ENCODE data around the gene TRPM4.
A peak's percentile ranks its signal among the peaks of the same experiment; 100 is the strongest.
"Not testable (repeated sequence)": the region's sequence is repeated elsewhere in the genome, so short reads cannot be mapped to it uniquely, and the experiment has no call there.

The TRPM4 gene

DNA sequence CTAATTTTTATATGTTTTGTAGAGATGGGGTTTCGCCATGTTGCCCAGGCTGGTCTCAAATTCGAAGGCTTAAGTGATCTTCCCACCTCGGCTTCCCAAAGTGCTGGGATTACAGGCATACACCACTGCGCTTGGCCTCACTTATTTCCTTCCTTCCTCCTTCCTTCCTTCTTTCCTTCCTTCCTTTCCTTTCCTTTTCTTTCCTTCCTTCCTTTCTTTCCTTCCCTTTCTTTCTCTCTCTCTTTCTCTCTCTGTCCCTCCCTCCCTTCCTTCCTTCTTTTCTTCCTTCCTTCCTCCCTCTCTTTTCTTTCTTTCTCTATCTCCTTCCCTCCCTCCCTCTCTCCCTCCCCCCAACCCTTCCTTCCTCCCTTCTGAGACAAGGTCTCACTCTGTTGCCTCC is 36.8 kb downstream of the TRPM4 start:
- H3K36me3 ChIP-seq (ENCODE audit: control insufficient read depth, insufficient read depth, low read length) = no peaks in the 10 kb centered on the region
- H3K9me3 ChIP-seq (ENCODE audit: control insufficient read depth, insufficient read depth, low read depth, low read length) = 0 out of 2 replicates have a peak, but pooled peaks cover 3% of the 10 kb centered on the region
- H3K27ac ChIP-seq (ENCODE audit: low read depth, low read length) = no peak overlapping the region
- H3K9ac ChIP-seq (ENCODE audit: low read length) = no peak overlapping the region
- H3K4me3 ChIP-seq (ENCODE audit: low read depth, low read length) = no peak overlapping the region
- H3K27me3 ChIP-seq (ENCODE audit: control insufficient read depth, insufficient read depth, low read length) = peaks cover 7% of the 10 kb centered on the region; the same call in 1 of the 2 replicates
- no peaks in the 10 kb centered on the region for H3K4me1 ChIP-seq (ENCODE audit: control insufficient read depth, insufficient read depth, low read length)

GRCh38 chr19:49196527-49197240 is 39.1 kb downstream of the TRPM4 start:
- no peak overlapping the region for H3K9ac ChIP-seq (ENCODE audit: low read length)

DNA sequence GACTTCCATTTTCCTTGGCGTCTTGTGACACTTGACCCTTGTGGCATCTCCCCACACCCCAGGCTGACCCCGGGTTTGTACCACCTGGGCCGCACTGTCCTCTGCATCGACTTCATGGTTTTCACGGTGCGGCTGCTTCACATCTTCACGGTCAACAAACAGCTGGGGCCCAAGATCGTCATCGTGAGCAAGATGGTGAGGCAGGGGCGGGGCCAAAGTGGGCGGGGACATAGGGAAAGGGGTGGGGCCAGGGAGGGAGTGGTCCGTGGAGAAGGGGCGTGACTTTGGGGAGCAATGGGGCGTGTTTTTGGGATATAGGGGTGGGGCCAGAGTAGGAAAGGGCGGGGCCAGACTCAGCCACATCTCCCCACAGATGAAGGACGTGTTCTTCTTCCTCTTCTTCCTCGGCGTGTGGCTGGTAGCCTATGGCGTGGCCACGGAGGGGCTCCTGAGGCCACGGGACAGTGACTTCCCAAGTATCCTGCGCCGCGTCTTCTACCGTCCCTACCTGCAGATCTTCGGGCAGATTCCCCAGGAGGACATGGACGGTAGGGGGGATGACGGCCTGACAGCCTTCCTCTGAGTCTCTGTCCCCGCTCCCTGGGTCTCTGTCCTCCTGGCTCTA is 42.8 kb downstream of the TRPM4 start:
- no peaks in the 10 kb centered on the region for H3K36me3 ChIP-seq (ENCODE audit: control insufficient read depth, insufficient read depth, low read length)
- no peaks in the 10 kb centered on the region for H3K27me3 ChIP-seq (ENCODE audit: control insufficient read depth, insufficient read depth, low read length)
- no peaks in the 10 kb centered on the region for H3K4me1 ChIP-seq (ENCODE audit: control insufficient read depth, insufficient read depth, low read length)
- no peak overlapping the region for H3K4me3 ChIP-seq (ENCODE audit: low read depth, low read length)
- no peak overlapping the region for H3K9ac ChIP-seq (ENCODE audit: low read length)
- H3K9me3 ChIP-seq (ENCODE audit: control insufficient read depth, insufficient read depth, low read depth, low read length) = no peaks in the 10 kb centered on the region
- no peak overlapping the region for H3K27ac ChIP-seq (ENCODE audit: low read depth, low read length)

More at GRCh38 chr19:49196527-49197240, 39.1 kb downstream of the TRPM4 start:
- Histone ChIP-seq H3K27me3 (ENCODE audit: control insufficient read depth, insufficient read depth, low read length) (peaks cover 7% of the 10 kb centered on the region; the same call in 1 of the 2 replicates), H3K36me3 (ENCODE audit: control insufficient read depth, insufficient read depth, low read length) (no peaks in the 10 kb centered on the region), H3K4me3 (ENCODE audit: low read depth, low read length) (no peak overlapping the region), H3K9me3 (ENCODE audit: control insufficient read depth, insufficient read depth, low read depth, low read length) (no peaks in the 10 kb centered on the region), H3K27ac (ENCODE audit: low read depth, low read length) (no peak overlapping the region), H3K4me1 (ENCODE audit: control insufficient read depth, insufficient read depth, low read length) (no peaks in the 10 kb centered on the region)

GRCh38 chr19:49201042-49201441 is 43.5 kb downstream of the TRPM4 start:
- Histone ChIP-seq H3K9me3 (ENCODE audit: control insufficient read depth, insufficient read depth, low read depth, low read length) (no peaks in the 10 kb centered on the region), H3K27ac (ENCODE audit: low read depth, low read length) (no peak overlapping the region), H3K4me1 (ENCODE audit: control insufficient read depth, insufficient read depth, low read length) (no peaks in the 10 kb centered on the region), H3K4me3 (ENCODE audit: low read depth, low read length) (no peak overlapping the region), H3K27me3 (ENCODE audit: control insufficient read depth, insufficient read depth, low read length) (no peaks in the 10 kb centered on the region), H3K36me3 (ENCODE audit: control insufficient read depth, insufficient read depth, low read length) (no peaks in the 10 kb centered on the region), H3K9ac (ENCODE audit: low read length) (no peak overlapping the region)

DNA sequence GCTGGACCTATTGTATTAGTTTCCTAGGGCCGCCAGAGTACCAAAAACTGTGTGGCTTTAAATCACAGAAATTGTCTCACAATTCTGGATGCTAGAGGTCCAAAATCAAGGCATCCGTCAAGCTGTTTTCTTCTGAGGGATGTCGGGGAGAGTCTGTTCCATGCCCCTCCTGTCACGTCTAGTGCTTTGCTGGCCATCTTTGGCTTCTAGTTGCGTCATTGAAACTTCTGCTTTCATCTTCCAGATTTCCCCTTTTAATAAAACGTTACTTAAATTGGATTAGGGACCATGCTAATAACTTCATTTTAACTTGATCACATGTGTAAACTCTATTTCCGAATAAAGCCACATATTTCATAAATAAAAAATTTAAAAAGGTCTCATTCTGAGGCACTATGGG is 47.5 kb downstream of the TRPM4 start:
- Histone ChIP-seq H3K9ac (ENCODE audit: low read length) (no peak overlapping the region), H3K9me3 (ENCODE audit: control insufficient read depth, insufficient read depth, low read depth, low read length) (no peaks in the 10 kb centered on the region), H3K4me1 (ENCODE audit: control insufficient read depth, insufficient read depth, low read length) (no peaks in the 10 kb centered on the region; the same call in 1 of the 2 replicates), H3K27ac (ENCODE audit: low read depth, low read length) (no peak overlapping the region), H3K27me3 (ENCODE audit: control insufficient read depth, insufficient read depth, low read length) (no peaks in the 10 kb centered on the region), H3K4me3 (ENCODE audit: low read depth, low read length) (no peak overlapping the region), H3K36me3 (ENCODE audit: control insufficient read depth, insufficient read depth, low read length) (no peaks in the 10 kb centered on the region)

DNA sequence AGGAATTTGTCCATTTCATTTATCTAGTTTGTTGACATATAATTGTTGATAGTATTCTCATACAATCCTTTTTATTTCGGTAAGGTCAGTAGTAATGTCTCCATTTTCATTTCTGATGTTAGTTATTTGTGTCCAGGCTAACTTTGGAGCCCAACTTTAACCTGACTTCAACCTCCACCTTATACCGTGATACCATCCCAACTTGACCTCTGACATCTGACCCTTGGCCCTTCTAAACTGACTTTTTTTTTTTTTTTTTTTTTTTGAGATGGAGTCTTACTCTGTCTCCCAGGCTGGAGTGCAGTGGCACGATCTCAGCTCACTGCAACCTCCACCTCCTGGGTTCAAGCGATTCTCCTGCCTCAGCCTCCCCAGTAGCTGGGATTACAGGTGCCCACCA is 51.9 kb downstream of the TRPM4 start:
- not testable (repeated sequence) for H3K9ac ChIP-seq (ENCODE audit: low read length); H3K4me3 ChIP-seq (ENCODE audit: low read depth, low read length); H3K9me3 ChIP-seq (ENCODE audit: control insufficient read depth, insufficient read depth, low read depth, low read length); H3K27ac ChIP-seq (ENCODE audit: low read depth, low read length); H3K27me3 ChIP-seq (ENCODE audit: control insufficient read depth, insufficient read depth, low read length); H3K36me3 ChIP-seq (ENCODE audit: control insufficient read depth, insufficient read depth, low read length); H3K4me1 ChIP-seq (ENCODE audit: control insufficient read depth, insufficient read depth, low read length)

- no peaks in the 10 kb centered on the region for H3K27me3 ChIP-seq (ENCODE audit: control insufficient read depth, insufficient read depth, low read length)
- H3K4me3 ChIP-seq (ENCODE audit: low read depth, low read length) = peak overlapping the region; percentile 55
- peak overlapping the region; percentile 44; the same call in 1 of the 2 replicates for H3K27ac ChIP-seq (ENCODE audit: low read depth, low read length)
- peaks cover 8% of the 10 kb centered on the region for H3K4me1 ChIP-seq (ENCODE audit: control insufficient read depth, insufficient read depth, low read length)
- H3K9me3 ChIP-seq (ENCODE audit: control insufficient read depth, insufficient read depth, low read depth, low read length) = no peaks in the 10 kb centered on the region
- H3K36me3 ChIP-seq (ENCODE audit: control insufficient read depth, insufficient read depth, low read length) = 0 out of 2 replicates have a peak, but pooled peaks cover 5% of the 10 kb centered on the region
- peak overlapping the region; percentile 35 for H3K9ac ChIP-seq (ENCODE audit: low read length)
Measured at GRCh38 chr19:49210108-49210900, 52.7 kb downstream of the TRPM4 start.

DNA sequence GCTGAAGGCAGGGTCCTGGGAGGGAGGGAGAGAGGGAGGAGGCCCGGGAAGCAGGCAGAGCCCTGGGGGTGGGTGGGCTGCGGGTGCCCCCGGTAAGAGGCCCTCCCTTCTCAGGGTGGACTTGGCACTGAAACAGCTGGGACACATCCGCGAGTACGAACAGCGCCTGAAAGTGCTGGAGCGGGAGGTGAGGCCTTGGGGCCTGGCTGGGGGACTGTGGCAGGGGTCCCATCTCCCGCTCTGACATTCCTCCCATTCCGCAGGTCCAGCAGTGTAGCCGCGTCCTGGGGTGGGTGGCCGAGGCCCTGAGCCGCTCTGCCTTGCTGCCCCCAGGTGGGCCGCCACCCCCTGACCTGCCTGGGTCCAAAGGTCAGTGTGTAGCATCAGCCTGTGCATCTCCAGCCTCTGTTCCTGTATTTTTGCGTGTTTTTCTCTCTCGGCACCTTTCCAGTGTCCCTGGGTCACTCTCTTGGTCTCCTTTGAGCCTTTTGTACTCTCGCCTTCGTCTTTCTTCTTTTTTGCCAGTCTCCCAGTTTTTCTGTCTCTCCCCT is 53.4 kb downstream of the TRPM4 start:
- H3K4me1 ChIP-seq (ENCODE audit: control insufficient read depth, insufficient read depth, low read length) = peaks cover 8% of the 10 kb centered on the region
- H3K4me3 ChIP-seq (ENCODE audit: low read depth, low read length) = peak overlapping the region; percentile 55
- peak overlapping the region; percentile 51 for H3K9ac ChIP-seq (ENCODE audit: low read length)

GRCh38 chr19:49212016-49212701 is 54.6 kb downstream of the TRPM4 start:
- Histone ChIP-seq H3K4me1 (ENCODE audit: control insufficient read depth, insufficient read depth, low read length) (peaks cover 8% of the 10 kb centered on the region), H3K27ac (ENCODE audit: low read depth, low read length) (no peak overlapping the region), H3K9ac (ENCODE audit: low read length) (no peak overlapping the region), H3K36me3 (ENCODE audit: control insufficient read depth, insufficient read depth, low read length) (0 out of 2 replicates have a peak, but pooled peaks cover 5% of the 10 kb centered on the region), H3K9me3 (ENCODE audit: control insufficient read depth, insufficient read depth, low read depth, low read length) (no peaks in the 10 kb centered on the region), H3K27me3 (ENCODE audit: control insufficient read depth, insufficient read depth, low read length) (no peaks in the 10 kb centered on the region), H3K4me3 (ENCODE audit: low read depth, low read length) (no peak overlapping the region)

More for the DNA sequence above, 53.4 kb downstream of the TRPM4 start:
- Histone ChIP-seq H3K27ac (ENCODE audit: low read depth, low read length) (0 out of 2 replicates have a peak overlapping the region, but pooled peaks have one; percentile 39), H3K27me3 (ENCODE audit: control insufficient read depth, insufficient read depth, low read length) (no peaks in the 10 kb centered on the region), H3K9me3 (ENCODE audit: control insufficient read depth, insufficient read depth, low read depth, low read length) (no peaks in the 10 kb centered on the region), H3K36me3 (ENCODE audit: control insufficient read depth, insufficient read depth, low read length) (0 out of 2 replicates have a peak, but pooled peaks cover 5% of the 10 kb centered on the region)

- H3K36me3 ChIP-seq (ENCODE audit: control insufficient read depth, insufficient read depth, low read length) = 0 out of 2 replicates have a peak, but pooled peaks cover 5% of the 10 kb centered on the region
- no peak overlapping the region for H3K4me3 ChIP-seq (ENCODE audit: low read depth, low read length)
- no peak overlapping the region for H3K27ac ChIP-seq (ENCODE audit: low read depth, low read length)
- H3K9ac ChIP-seq (ENCODE audit: low read length) = no peak overlapping the region
- H3K27me3 ChIP-seq (ENCODE audit: control insufficient read depth, insufficient read depth, low read length) = no peaks in the 10 kb centered on the region
- no peaks in the 10 kb centered on the region for H3K9me3 ChIP-seq (ENCODE audit: control insufficient read depth, insufficient read depth, low read depth, low read length)
- peaks cover 8% of the 10 kb centered on the region for H3K4me1 ChIP-seq (ENCODE audit: control insufficient read depth, insufficient read depth, low read length)
Measured at GRCh38 chr19:49213791-49214190, 56.2 kb downstream of the TRPM4 start.

Measured in HUES6 (cell line).